Measurements from ENCODE around the gene ANO10. TPM values are rescaled to one million over a fixed set of nuclear protein-coding genes. Genes with fewer than 3 reads are reported as not detected.

The ANO10 gene
- total RNA-seq, 1 donor = 54.0 TPM

DNA sequence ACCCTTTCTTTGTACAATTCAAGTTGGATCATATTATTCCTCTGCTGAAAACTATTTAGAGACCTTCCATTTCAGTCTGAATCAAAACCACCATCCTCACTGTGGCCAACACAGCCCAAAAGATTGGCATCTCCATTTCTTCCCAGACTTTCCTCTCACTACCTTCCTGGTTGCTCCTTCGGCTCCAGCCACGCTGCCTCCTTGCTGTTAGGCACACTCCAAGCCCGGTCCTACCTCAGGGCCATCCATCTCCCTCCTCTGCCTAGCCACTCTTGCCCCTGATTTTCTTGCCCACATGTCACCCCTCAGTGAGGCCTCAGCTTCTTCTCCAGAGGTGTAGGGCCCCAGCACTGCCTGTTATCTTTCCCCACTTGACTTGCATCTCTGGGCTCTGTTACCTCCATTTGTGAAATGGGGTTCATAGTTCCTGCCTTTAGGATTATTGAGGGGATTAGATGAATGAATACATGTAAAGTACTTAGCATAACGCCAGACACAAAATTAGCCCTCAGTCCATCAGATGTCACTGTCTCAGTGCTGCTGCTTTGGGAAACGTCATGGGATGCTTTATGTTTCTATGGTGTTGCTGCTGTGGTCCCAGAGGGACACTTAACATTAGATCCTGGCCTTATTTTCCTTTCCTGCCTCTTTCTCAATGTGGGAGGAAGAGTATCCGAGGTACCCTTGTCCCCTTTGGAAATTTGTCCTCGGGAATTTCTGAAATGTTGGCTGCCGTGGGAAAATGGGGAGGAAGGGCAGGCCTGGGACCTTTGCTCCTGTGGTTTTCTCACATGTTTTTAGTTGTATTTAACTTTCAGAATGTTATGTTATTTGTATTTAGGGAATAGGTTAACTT, 304.1 kb downstream of the ANO10 start:
- peak; percentile 81 for DNase-seq (ENCODE audit: low read depth)
- TF ChIP-seq CTCF (IDR thresholded peaks at IDR 0.05; ENCODE audit: insufficient read depth, low read depth, low read length) = no peak
- H3K4me3 ChIP-seq (ENCODE audit: low read depth, low read length) = no peak overlapping the region

GRCh38 chr3:43316783-43317460, 304.9 kb downstream of the ANO10 start:
- no peak for DNase-seq (ENCODE audit: low read depth)
- no peak for TF ChIP-seq CTCF (IDR thresholded peaks at IDR 0.05; ENCODE audit: insufficient read depth, low read depth, low read length)

More at GRCh38 chr3:43316783-43317460, 304.9 kb downstream of the ANO10 start:
- H3K4me3 ChIP-seq (ENCODE audit: low read depth, low read length) = no peak overlapping the region

Small RNAs within 50 kb of the gene (small RNA-seq; reads per million reads assigned to genes)
- not detected for gene RF00019

Other genes starting within 250 kb of the ANO10 start
- 14.8 and 25.9 TPM in 2 replicates for gene ABHD5, start 68.9 kb upstream of the ANO10 start, total RNA-seq